HL-60 (cell line): Measurements from ENCODE around the gene NOX5.

ENCODE experiments used
- DNase-seq, 2 experiments: peaks; one replicate each; pipeline ENCODE4 v3.0.0-alpha.2; 2010 to 2020; ENCODE audit warnings: low read depth in 1 of 2, low spot score in 1 of 2
- H3K27ac ChIP-seq: fragments of 250-450 bp; sonication (Bioruptor Pico); replicated peaks from 2 replicates; pipeline ENCODE4 v1.5.1; 2020; ENCODE audit warnings: mild to moderate bottlenecking, moderate library complexity
- H3K27me3 ChIP-seq: fragments of 250-450 bp; sonication (Bioruptor Pico); 2 replicates; pipeline ENCODE4 v1.5.1; 2021; ENCODE audit warnings: mild to moderate bottlenecking, moderate library complexity; ENCODE audit not compliant: insufficient read depth, poor library complexity, severe bottlenecking
- H3K4me3 ChIP-seq: replicated peaks from 2 replicates; pipeline ENCODE4 v1.5.1; 2011; ENCODE audit warnings: mild to moderate bottlenecking, control low read depth, low read length; ENCODE audit not compliant: insufficient read depth
- CTCF ChIP-seq: IDR thresholded peaks from one replicate; pipeline ENCODE4 v1.5.1; 2011; ENCODE audit warnings: low read length, control low read depth, inconsistent platforms; ENCODE audit not compliant: insufficient read depth
- GABPA ChIP-seq: IDR thresholded peaks from 2 replicates; pipeline ENCODE4 v1.6.1; 2012; ENCODE audit warnings: low read depth
- POLR2AphosphoS5 ChIP-seq: IDR thresholded peaks from 2 replicates; pipeline ENCODE4 v1.6.1; 2012; ENCODE audit warnings: low read depth
- REST ChIP-seq: IDR thresholded peaks from 2 replicates; pipeline ENCODE4 v1.6.1; 2012; ENCODE audit warnings: low read depth; ENCODE audit not compliant: insufficient replicate concordance
- SPI1 ChIP-seq: IDR thresholded peaks from 2 replicates; pipeline ENCODE4 v1.6.1; 2012; ENCODE audit warnings: low read depth, mild to moderate bottlenecking, borderline replicate concordance

NOX5 gene

DNA sequence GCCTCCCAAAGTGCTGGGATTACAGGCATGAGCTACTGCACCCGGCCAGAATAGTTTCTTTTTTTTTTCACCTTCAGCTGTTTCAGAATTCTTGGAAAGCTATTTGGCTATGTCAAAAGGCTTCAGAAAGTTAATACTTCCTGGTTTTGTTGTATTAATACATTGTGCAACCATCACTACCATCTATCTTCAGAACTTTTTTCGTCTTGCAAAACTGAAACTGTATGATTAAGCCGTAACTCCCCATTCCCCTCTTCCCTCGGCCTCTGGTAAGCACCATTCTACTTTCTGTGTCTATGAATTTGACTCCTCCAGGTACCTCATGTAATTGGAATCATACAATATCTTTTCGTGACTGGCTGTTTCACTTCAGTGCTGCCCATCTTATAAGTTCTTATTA, 5.2 kb upstream of the NOX5 start:
- H3K4me3 ChIP-seq, result no peak overlapping the region
- no peak overlapping the region for H3K27ac ChIP-seq
- DNase-seq, result no peak
- TF ChIP-seq REST, result no peak
- no peaks in the 10 kb centered on the region for H3K27me3 ChIP-seq

DNA sequence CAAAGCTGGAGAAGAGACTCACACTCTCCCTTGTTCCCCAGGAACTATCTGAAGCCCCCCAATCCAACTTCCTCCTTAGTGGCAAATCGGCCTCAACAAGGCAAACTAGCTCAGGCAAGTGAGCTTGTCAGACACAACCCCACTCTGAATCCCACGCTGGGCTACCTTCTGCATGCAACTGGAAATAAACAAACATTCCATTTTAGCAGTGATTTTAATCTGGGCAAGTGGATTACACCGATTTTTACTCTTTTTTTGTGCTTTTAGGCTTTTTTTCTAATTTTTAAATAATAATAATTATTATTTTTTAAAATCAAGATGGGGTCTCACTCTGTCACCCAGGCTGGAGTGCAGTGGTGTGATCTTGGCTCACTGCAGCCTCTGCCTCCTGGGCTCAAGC, 2.9 kb upstream of the NOX5 start:
- no peak for TF ChIP-seq CTCF
- TF ChIP-seq SPI1, result no peak
- TF ChIP-seq REST, result no peak
- TF ChIP-seq POLR2AphosphoS5, result no peak
- TF ChIP-seq GABPA, result no peak
- no peak for DNase-seq
- Histone ChIP-seq H3K27me3 (no peaks in the 10 kb centered on the region), H3K4me3 (no peak overlapping the region), H3K27ac (no peak overlapping the region)

DNA sequence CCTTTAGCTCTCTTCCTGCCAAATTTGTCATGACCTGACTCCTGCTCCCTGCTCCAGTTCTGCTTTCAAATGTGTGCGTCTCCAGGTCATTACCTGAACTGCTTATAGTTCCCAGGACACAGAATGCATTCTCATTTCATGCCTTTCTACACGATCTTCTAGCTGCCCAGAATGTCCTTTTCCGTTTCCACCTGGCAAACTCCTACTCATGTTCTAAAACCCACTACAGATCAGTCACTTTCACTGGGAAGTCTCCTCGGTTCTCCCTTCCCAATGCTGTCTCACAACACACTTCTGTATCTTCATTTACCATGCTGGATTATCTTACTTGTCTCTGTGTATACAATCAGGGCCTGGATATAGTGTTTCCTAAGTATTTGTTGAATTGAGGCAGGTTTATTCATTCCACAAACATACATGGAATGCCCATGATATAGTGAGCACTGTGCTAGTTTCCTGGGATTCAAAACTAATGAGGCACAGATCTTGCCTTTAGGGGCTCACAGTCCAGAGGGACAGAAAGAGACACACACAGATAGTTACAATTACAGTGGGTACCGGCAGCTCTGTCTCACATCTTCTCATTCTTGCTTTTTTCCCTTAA, 1.6 kb upstream of the NOX5 start:
- TF ChIP-seq GABPA, result no peak
- TF ChIP-seq CTCF, result no peak
- no peak for TF ChIP-seq POLR2AphosphoS5
- TF ChIP-seq SPI1, result no peak
- TF ChIP-seq REST, result no peak
- no peak for DNase-seq
- Histone ChIP-seq H3K4me3 (no peak overlapping the region), H3K27me3 (no peaks in the 10 kb centered on the region), H3K27ac (no peak overlapping the region)
